HT-29 (cell line): Measurements from ENCODE around the gene PRPF39. TPM values are rescaled to one million over a fixed set of nuclear protein-coding genes. Genes with fewer than 3 reads are reported as not detected.
"Not testable (repeated sequence)": the region's sequence is repeated elsewhere in the genome, so short reads cannot be mapped to it uniquely, and the experiment has no call there.

ENCODE experiments used
- DNase-seq: peaks from one replicate; pipeline ENCODE4 v3.0.0-alpha.2; 2015; ENCODE audit warnings: low spot score
- small RNA-seq: library from RNA; depleted of rRNA; stranded (forward); fragments of <200 nt; gene quantifications from one replicate; pipeline ENCODE3, GENCODE V24; 2014
- total RNA-seq: library from RNA; depleted of rRNA; stranded (reverse); fragments of >200 nt; shearing (Covaris generic); gene quantifications from 2 replicates; pipeline ENCODE4 v1.2.3, GENCODE V29; 2014; rRNA removed

PRPF39 gene
- total RNA-seq, 1 experiment from 2014 or later: 9.8 TPM

DNA sequence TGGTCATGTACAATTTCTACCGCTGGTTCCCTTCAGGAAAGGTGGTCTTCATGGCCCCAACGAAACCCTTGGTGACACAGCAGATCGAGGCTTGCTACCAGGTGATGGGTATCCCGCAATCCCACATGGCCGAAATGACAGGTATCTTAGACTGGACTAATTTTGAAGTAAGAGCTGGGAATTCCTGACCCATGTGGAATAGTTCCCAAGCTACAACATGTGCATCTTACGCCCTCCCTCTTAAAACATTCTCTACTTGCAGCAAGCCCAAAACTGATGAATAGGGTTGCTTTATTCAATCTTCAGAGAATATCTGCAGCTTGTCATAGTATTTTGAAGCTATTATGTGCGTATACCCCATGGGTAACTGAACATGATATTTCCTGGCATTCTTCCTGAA is 52.5 kb downstream of the PRPF39 start:
- DNase-seq: no peak

DNA sequence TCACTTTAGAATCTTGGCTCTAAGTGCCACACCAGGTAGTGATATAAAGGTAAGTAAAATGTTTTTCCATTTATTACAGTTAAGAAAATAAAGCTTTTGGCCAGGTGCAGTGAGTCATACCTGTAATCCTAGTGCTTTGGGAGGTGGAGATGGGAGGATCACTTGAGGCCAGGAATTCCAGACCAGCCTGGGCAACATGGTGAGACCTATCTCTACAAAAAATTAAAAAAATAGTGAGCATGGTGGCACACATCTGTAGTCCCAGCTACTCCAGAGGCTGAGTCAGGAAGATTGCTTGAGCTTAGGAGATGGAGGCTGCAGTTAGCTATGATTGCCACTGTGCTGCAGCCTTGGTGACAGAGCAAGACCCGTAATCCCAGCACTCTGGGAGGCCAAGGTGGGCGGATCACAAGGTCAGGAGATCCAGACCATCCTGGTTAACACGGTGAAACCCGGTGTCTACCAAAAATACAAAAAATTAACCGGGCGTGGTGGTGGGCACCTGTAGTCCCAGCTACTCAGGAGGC is 56.8 kb downstream of the PRPF39 start:
- DNase-seq: no peak

DNA sequence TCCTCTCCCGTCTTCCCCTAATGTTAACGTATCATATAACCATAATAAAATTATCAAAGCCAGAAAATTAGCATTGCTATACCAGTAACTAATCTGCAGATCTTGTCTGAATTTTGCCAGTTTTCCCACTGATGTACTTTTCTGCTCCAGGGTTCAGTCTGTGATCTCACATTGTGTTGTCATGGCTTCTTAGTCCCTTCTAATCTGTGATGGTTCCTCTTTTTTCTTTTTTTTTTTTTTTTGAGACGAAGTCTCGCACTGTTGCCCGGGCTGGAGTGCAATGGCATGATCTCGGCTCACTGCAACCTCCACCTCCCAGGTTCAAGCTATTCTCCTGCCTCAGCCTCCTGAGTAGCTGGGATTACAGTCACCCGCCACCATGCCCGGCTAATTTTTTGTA is 58.2 kb downstream of the PRPF39 start:
- DNase-seq: not testable (repeated sequence)

DNA sequence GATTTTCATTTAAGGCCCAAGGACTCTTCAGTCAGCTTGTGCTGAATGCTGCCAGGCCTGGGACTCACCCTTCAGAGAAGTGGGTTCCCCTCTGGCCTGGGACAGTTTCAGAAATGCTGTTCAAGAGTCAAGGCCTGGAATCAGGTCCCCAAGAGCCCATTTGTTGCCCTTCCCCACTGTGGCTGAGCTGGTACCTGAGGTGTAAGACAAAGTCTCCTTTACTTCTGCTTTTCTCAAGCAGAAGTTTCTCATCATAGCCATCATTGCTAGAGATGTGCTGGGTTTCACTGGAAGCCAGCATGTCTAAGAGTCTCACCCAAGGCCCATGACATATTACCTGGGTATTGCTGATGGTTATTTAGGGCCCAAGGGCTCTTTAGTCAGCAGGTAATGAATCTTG is 60.7 kb downstream of the PRPF39 start:
- DNase-seq: no peak

DNA sequence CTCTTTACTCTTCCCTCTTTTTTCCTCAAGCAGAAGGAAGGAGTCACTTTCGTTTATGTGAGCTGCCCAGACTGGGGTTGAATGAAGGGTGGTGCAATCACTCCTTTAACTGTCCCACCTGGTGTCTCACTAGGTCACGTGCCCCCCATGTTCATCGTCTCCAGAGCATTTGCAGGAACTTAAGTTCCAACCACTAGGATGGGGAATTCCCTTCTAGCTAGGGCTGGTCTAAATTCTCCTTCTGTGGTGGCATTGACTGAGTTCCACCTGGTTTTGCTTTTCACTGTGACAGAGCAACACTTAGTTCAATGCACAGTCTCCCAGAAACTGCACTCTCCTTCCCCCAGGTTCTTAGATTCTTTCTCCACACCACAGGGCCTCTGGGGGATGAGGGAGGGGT is 61.3 kb downstream of the PRPF39 start:
- DNase-seq: no peak

DNA sequence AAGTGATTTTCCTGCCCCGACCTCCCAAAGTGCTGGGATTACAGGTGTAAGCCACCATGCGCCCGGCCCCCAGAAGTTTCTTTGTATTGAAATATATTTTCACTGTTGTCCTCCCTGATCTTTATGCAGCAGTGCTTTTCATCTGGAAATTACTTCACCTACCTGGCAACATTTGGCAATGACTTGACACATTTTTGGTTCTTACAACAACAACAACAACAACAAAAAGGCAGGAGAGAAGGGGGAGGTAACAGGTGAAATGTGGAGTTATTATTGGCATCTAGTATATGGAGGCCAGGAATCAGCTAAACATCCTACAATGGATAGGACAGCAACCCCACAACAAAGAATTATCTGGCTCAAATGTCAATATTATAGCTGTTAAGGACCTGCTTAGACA is 65.7 kb downstream of the PRPF39 start:
- no peak for DNase-seq

DNA sequence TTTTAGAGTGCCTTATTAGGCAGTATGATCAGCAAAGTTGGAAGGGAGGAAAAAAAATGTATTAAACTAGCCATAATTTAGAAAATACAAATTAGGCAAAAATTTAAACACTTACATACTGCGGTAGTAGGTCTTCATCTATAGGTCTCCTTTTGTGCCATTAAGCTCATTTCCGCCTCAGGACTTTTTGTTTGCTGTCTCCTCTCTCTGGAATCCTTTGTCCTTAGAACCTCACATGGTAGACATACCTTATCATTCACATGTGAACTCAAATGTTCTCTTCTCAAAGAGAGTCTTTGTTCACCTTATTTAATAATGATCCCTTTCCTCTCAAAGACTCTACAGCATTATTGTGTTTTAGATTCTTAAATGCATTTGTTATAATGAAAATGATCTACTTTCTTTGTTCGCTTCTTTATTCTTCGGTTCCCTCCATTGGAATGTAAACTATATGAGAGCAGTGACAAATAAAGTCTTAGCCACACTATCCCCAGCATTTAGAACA is 66.5 kb downstream of the PRPF39 start:
- DNase-seq: no peak

DNA sequence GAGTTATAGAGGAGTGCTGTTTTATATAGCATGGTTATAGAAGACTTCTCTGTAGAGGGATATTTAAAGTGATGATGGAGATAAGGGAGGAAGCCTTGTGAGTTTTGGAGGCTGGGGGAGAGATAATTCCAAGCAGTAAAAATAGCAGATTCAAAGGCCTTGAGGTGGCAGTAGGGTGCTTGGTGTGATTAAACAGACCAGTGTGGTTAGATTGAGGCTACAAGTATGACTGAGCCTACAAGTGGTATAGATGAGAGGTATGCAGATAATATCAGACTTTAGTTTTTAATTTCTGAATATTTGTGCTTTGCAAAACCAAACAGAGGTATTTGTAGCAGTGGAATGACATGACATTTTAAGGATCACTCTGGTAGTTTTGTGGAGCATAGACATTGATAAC is 72.2 kb downstream of the PRPF39 start:
- DNase-seq: no peak

Small RNA genes within 50 kb of the gene (small RNA-seq; reads per million reads assigned to genes)
- 1.4 reads per million, percentile 53 among the genes with 10 or more reads in this experiment for gene RF00151
- 1,010 reads per million, percentile 99 among the genes with 10 or more reads in this experiment for gene SNORD127

Other genes with a start within 250 kb of the PRPF39 start
- gene KLHL28, start 122.2 kb upstream of the PRPF39 start, total RNA-seq: 1.4 and 1.8 TPM in 2 replicates
- gene TOGARAM1, start 121.9 kb upstream of the PRPF39 start, total RNA-seq: 4.9 and 7.4 TPM in 2 replicates
- 13.4 and 15.8 TPM in 2 replicates for gene FKBP3, start 50.4 kb downstream of the PRPF39 start, total RNA-seq
- 4.4 and 4.5 TPM in 2 replicates for gene FANCM, start 51.8 kb downstream of the PRPF39 start, total RNA-seq
- 8.0 and 13.4 TPM in 2 replicates for gene MIS18BP1, start 169.1 kb downstream of the PRPF39 start, total RNA-seq